ENCODE data around the gene FAM81A.

FAM81A gene

DNA sequence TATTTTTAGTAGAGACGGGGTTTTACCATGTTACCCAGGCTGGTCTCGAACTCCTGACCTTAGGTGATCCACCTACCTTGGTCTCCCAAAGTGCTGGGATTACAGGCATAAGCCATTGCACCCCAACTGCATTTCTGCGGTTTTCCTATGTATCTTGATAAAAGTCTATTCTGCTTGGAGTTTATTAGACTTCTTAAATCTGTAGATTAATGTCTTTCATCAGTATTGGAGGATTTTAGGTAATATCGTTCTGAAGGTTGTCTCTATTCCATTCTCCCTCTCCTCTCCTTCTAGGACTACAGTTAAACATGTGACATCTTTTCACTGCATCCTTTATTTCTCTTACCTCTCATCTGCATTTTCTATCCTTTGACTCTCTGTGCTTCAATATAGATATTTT lies 127.3 kb downstream of the FAM81A start:
- H3K36me3 ChIP-seq = no peaks in the 10 kb centered on the region
- H3K9me3 ChIP-seq (ENCODE audit: severe bottlenecking) = no peaks in the 10 kb centered on the region
- no peak for DNase-seq
- TF ChIP-seq, protein P1, sequence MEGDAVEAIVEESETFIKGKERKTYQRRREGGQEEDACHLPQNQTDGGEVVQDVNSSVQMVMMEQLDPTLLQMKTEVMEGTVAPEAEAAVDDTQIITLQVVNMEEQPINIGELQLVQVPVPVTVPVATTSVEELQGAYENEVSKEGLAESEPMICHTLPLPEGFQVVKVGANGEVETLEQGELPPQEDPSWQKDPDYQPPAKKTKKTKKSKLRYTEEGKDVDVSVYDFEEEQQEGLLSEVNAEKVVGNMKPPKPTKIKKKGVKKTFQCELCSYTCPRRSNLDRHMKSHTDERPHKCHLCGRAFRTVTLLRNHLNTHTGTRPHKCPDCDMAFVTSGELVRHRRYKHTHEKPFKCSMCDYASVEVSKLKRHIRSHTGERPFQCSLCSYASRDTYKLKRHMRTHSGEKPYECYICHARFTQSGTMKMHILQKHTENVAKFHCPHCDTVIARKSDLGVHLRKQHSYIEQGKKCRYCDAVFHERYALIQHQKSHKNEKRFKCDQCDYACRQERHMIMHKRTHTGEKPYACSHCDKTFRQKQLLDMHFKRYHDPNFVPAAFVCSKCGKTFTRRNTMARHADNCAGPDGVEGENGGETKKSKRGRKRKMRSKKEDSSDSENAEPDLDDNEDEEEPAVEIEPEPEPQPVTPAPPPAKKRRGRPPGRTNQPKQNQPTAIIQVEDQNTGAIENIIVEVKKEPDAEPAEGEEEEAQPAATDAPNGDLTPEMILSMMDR (IDR thresholded peaks at IDR 0.05; ENCODE audit: low read depth, low read length) = no peak
- no peaks in the 10 kb centered on the region for H3K27me3 ChIP-seq (ENCODE audit: insufficient read depth, low read depth, severe bottlenecking)
- H3K4me3 ChIP-seq (ENCODE audit: low read depth, low read length) = no peak overlapping the region
- H3K27ac ChIP-seq = no peak overlapping the region

DNA sequence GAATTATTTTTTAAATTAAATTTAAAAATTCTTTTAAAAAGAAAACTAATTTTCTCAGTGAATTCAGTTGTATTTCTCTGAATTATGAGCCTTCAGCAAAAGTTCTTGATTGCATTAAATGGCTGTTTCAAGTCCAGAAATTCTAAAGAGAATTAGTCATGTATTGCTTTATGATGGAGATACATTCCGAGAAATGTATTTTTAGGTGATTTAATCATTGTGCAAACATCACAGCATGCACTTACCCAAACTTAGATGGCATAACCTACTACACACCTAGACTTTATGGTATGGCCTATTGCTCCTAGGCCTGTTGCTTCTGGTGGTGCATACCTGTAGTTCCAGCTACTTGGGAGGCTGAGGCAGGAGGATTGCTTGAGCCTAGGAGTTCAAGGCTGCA lies 129.3 kb downstream of the FAM81A start:
- TF ChIP-seq, protein P1 (IDR thresholded peaks at IDR 0.05; ENCODE audit: low read depth, low read length) = no peak
- no peak for DNase-seq
- Histone ChIP-seq H3K9me3 (ENCODE audit: severe bottlenecking) (no peaks in the 10 kb centered on the region), H3K4me3 (ENCODE audit: low read depth, low read length) (no peak overlapping the region), H3K27me3 (ENCODE audit: insufficient read depth, low read depth, severe bottlenecking) (no peaks in the 10 kb centered on the region), H3K27ac (no peak overlapping the region), H3K36me3 (no peaks in the 10 kb centered on the region)

DNA sequence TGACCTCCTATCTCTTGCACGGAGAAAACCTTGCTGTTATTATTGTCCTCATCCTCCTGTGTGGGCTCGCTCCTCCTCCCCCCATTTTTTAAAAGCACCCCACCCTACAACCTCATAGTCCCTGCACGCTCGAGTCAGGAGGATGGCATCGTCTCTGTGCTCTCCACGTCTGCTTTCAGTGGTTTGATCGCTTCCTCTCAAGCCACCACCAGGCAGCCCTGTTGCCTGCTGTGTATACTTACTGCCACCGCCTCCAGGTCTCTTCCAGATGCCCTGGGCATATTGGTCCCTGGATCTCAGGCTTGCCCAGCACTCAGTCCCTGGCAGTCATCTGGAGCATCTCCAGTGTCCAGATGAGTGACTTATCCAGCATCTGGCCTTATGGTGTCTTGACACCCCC lies 131.5 kb downstream of the FAM81A start:
- TF ChIP-seq, protein P1 (IDR thresholded peaks at IDR 0.05; ENCODE audit: low read depth, low read length) = no peak
- H3K27ac ChIP-seq = no peak overlapping the region
- H3K4me3 ChIP-seq (ENCODE audit: low read depth, low read length) = no peak overlapping the region
- DNase-seq = no peak
- no peaks in the 10 kb centered on the region for H3K27me3 ChIP-seq (ENCODE audit: insufficient read depth, low read depth, severe bottlenecking)
- H3K36me3 ChIP-seq = no peaks in the 10 kb centered on the region
- no peaks in the 10 kb centered on the region for H3K9me3 ChIP-seq (ENCODE audit: severe bottlenecking)

DNA sequence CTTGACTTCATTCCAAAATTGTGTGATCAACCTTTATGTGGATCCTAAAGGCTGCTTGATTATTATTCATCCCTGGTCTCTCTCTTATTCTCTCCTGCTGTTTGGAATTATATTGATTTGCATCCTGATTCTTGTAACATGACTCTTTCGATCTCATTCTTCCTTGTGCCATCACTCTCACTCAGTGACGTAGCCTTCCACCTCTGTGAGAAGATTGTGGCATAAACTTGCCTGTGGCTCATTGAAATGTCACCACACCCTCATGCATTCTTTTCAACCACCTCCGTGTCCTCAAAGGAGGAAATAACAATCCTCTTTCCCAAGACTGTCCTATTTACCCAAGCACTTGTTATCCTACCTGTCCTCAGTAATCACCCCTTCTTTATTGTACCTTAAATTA lies 132.3 kb downstream of the FAM81A start:
- no peaks in the 10 kb centered on the region for H3K36me3 ChIP-seq
- DNase-seq = no peak
- no peak overlapping the region for H3K4me3 ChIP-seq (ENCODE audit: low read depth, low read length)
- H3K27ac ChIP-seq = no peak overlapping the region
- TF ChIP-seq, protein P1 (IDR thresholded peaks at IDR 0.05; ENCODE audit: low read depth, low read length) = no peak
- no peaks in the 10 kb centered on the region for H3K9me3 ChIP-seq (ENCODE audit: severe bottlenecking)
- H3K27me3 ChIP-seq (ENCODE audit: insufficient read depth, low read depth, severe bottlenecking) = no peaks in the 10 kb centered on the region

DNA sequence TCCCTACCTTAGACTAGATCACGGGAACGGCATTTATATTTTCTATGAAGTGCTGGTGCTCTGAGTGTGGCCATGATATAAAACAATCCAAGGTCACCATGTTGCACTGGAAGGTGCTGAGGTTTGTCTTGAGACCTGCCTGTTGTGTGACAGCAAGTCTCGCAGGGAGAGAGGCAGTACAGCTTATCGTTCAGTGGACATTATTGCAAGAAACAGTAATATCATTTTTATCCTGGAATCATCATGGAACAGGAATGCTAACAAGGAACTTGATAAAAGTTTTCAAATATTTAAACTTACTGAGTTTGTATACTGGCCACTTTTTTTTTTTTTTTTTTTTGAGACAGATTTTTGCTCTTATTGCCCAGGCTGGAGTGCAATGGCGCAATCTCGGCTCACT lies 133.6 kb downstream of the FAM81A start:
- no peaks in the 10 kb centered on the region for H3K27me3 ChIP-seq (ENCODE audit: insufficient read depth, low read depth, severe bottlenecking)
- DNase-seq = no peak
- H3K9me3 ChIP-seq (ENCODE audit: severe bottlenecking) = no peaks in the 10 kb centered on the region
- H3K4me3 ChIP-seq (ENCODE audit: low read depth, low read length) = no peak overlapping the region
- no peak overlapping the region for H3K27ac ChIP-seq
- no peaks in the 10 kb centered on the region for H3K36me3 ChIP-seq
- TF ChIP-seq, protein P1 (IDR thresholded peaks at IDR 0.05; ENCODE audit: low read depth, low read length) = no peak

Data from WERI-Rb-1 (cell line).